Endothelial cell of umbilical vein (primary cell): Measurements from ENCODE around the gene PGAM5.

Experiments
- CTCF ChIP-seq, 2 donors: IDR thresholded peaks; 1 replicate in 1 of 2; 2 replicates in 1 of 2; pipeline ENCODE4 v1.5.1; 2011; ENCODE audit warnings: low read length in 2 of 2, mild to moderate bottlenecking in 2 of 2, moderate library complexity in 2 of 2, control low read depth in 1 of 2, inconsistent platforms in 1 of 2, low read depth in 1 of 2; ENCODE audit not compliant: insufficient read depth in 1 of 2; ENCODE audit errors: extremely low read depth in 1 of 2
- EZH2 ChIP-seq: IDR thresholded peaks from 2 replicates; pipeline ENCODE4 v1.6.1; 2012; ENCODE audit warnings: borderline replicate concordance, low read depth, mild to moderate bottlenecking, moderate library complexity, low read length, inconsistent platforms; ENCODE audit not compliant: severe bottlenecking
- JUN ChIP-seq: IDR thresholded peaks from 2 replicates; pipeline ENCODE4 v1.6.1; 2011; ENCODE audit warnings: borderline replicate concordance, low read depth; ENCODE audit not compliant: insufficient read length, insufficient read depth
- MAX ChIP-seq: IDR thresholded peaks from 2 replicates; pipeline ENCODE4 v1.6.1; 2011; ENCODE audit not compliant: insufficient read depth, insufficient read length
- MYC ChIP-seq: IDR thresholded peaks from one replicate; pipeline ENCODE4 v1.6.1; 2011; ENCODE audit warnings: mild to moderate bottlenecking, low read depth, low read length
- POLR2A ChIP-seq: IDR thresholded peaks from 2 replicates; pipeline ENCODE4 v1.6.1; 2012; ENCODE audit warnings: low read depth, mild to moderate bottlenecking, control low read depth, low read length
- POLR2AphosphoS5 ChIP-seq: IDR thresholded peaks from 2 replicates; pipeline ENCODE4 v1.6.1; 2012; ENCODE audit warnings: low read depth, mild to moderate bottlenecking, control low read depth, low read length, moderate library complexity; ENCODE audit not compliant: insufficient read depth

GRCh38 chr12:132702640-132703039 is 8.0 kb upstream of the PGAM5 start:
- no peak for TF ChIP-seq MAX
- TF ChIP-seq POLR2A = no peak
- TF ChIP-seq CTCF (IDR thresholded peaks at IDR 0.05; ENCODE audit: extremely low read depth in 1 of 2, insufficient read depth in 1 of 2, low read depth in 1 of 2, low read length in 2 of 2) = no peak
- no peak for TF ChIP-seq POLR2AphosphoS5
- no peak for TF ChIP-seq EZH2
- TF ChIP-seq MYC = no peak
- no peak for TF ChIP-seq JUN
